Coronary artery (tissue), 2 donors: ENCODE data around the gene LCN9.
"Not testable (repeated sequence)": the region's sequence is repeated elsewhere in the genome, so short reads cannot be mapped to it uniquely, and the experiment has no call there.

ENCODE experiments used
- DNase-seq: peaks from one replicate; pipeline ENCODE4 v3.0.0-alpha.2; 2017; ENCODE audit warnings: low spot score
- H3K27ac ChIP-seq, 2 donors: fragments of 200-600 bp; sonication (generic); one replicate each; pipeline ENCODE4 v1.5.1; 2016 to 2019
- H3K4me3 ChIP-seq: fragments of 200-600 bp; sonication (generic); 2 replicates; pipeline ENCODE4 v1.5.1; 2016; ENCODE audit warnings: mild to moderate bottlenecking, moderate library complexity
- CTCF ChIP-seq: fragments of 200-600 bp; sonication (generic); IDR thresholded peaks from one replicate; pipeline ENCODE4 v1.5.1; 2019; ENCODE audit warnings: antibody characterized with exemption

The LCN9 gene

GRCh38 chr9:135632841-135633240 is 30.3 kb upstream of the LCN9 start:
- TF ChIP-seq CTCF, result no peak
- DNase-seq, result no peak
- no peak overlapping the region for H3K27ac ChIP-seq
- H3K4me3 ChIP-seq, result no peak overlapping the region

- H3K27ac ChIP-seq, DNase-seq, H3K4me3 ChIP-seq: not testable (repeated sequence)
Observed at GRCh38 chr9:135636930-135637530, 26.1 kb upstream of the LCN9 start.

- no peak for TF ChIP-seq CTCF
- Histone ChIP-seq H3K27ac (no peak within 1 kb of the TSS), H3K4me3 (no peak within 1 kb of the TSS)
- DNase-seq, result no peak
Observed at GRCh38 chr9:135639196-135639595, 23.9 kb upstream of the LCN9 start, which contains the start of gene GLT6D1. TSS of gene GLT6D1 (minus strand) at chr9:135639540. CDS start at chr9:135639187, 353 bp downstream.

GRCh38 chr9:135641047-135641446 is 22.1 kb upstream of the LCN9 start:
- DNase-seq, result no peak
- TF ChIP-seq CTCF, result no peak
- Histone ChIP-seq H3K4me3 (no peak overlapping the region), H3K27ac (no peak overlapping the region)

GRCh38 chr9:135641745-135642144 is 21.4 kb upstream of the LCN9 start:
- no peak for DNase-seq
- H3K4me3 ChIP-seq, result no peak overlapping the region
- TF ChIP-seq CTCF, result no peak
- H3K27ac ChIP-seq, result no peak overlapping the region

GRCh38 chr9:135644631-135645218 is 18.4 kb upstream of the LCN9 start:
- DNase-seq, result no peak
- Histone ChIP-seq H3K27ac (no peak overlapping the region), H3K4me3 (no peak overlapping the region)
- no peak for TF ChIP-seq CTCF

- no peak overlapping the region for H3K4me3 ChIP-seq
- H3K27ac ChIP-seq, result no peak overlapping the region
- TF ChIP-seq CTCF, result no peak
- no peak for DNase-seq
Observed at GRCh38 chr9:135647884-135648283, 15.2 kb upstream of the LCN9 start.
